HL-60 (cell line): Measurements from ENCODE around the gene GFPT2.

Experiments used
- DNase-seq, 2 experiments: peaks; one replicate each; pipeline ENCODE4 v3.0.0-alpha.2; 2010 to 2020; ENCODE audit warnings: low read depth in 1 of 2, low spot score in 1 of 2
- H3K27ac ChIP-seq: fragments of 250-450 bp; sonication (Bioruptor Pico); replicated peaks from 2 replicates; pipeline ENCODE4 v1.5.1; 2020; ENCODE audit warnings: mild to moderate bottlenecking, moderate library complexity
- H3K27me3 ChIP-seq: fragments of 250-450 bp; sonication (Bioruptor Pico); 2 replicates; pipeline ENCODE4 v1.5.1; 2021; ENCODE audit warnings: mild to moderate bottlenecking, moderate library complexity; ENCODE audit not compliant: insufficient read depth, poor library complexity, severe bottlenecking
- H3K4me3 ChIP-seq: replicated peaks from 2 replicates; pipeline ENCODE4 v1.5.1; 2011; ENCODE audit warnings: mild to moderate bottlenecking, control low read depth, low read length; ENCODE audit not compliant: insufficient read depth
- GABPA ChIP-seq: IDR thresholded peaks from 2 replicates; pipeline ENCODE4 v1.6.1; 2012; ENCODE audit warnings: low read depth
- POLR2AphosphoS5 ChIP-seq: IDR thresholded peaks from 2 replicates; pipeline ENCODE4 v1.6.1; 2012; ENCODE audit warnings: low read depth
- REST ChIP-seq: IDR thresholded peaks from 2 replicates; pipeline ENCODE4 v1.6.1; 2012; ENCODE audit warnings: low read depth; ENCODE audit not compliant: insufficient replicate concordance
- SPI1 ChIP-seq: IDR thresholded peaks from 2 replicates; pipeline ENCODE4 v1.6.1; 2012; ENCODE audit warnings: low read depth, mild to moderate bottlenecking, borderline replicate concordance
- TF ChIP-seq, protein P1 (sequence below): IDR thresholded peaks from one replicate; pipeline ENCODE4 v1.5.1; 2011; ENCODE audit warnings: low read length, control low read depth, inconsistent platforms; ENCODE audit not compliant: insufficient read depth

The GFPT2 gene

GRCh38 chr5:180330810-180331646, 22.1 kb downstream of the GFPT2 start:
- H3K27ac ChIP-seq, result no peak overlapping the region
- H3K4me3 ChIP-seq, result no peak overlapping the region
- TF ChIP-seq REST (no peak), SPI1 (no peak), POLR2AphosphoS5 (no peak), GABPA (no peak)
- TF ChIP-seq, protein P1, sequence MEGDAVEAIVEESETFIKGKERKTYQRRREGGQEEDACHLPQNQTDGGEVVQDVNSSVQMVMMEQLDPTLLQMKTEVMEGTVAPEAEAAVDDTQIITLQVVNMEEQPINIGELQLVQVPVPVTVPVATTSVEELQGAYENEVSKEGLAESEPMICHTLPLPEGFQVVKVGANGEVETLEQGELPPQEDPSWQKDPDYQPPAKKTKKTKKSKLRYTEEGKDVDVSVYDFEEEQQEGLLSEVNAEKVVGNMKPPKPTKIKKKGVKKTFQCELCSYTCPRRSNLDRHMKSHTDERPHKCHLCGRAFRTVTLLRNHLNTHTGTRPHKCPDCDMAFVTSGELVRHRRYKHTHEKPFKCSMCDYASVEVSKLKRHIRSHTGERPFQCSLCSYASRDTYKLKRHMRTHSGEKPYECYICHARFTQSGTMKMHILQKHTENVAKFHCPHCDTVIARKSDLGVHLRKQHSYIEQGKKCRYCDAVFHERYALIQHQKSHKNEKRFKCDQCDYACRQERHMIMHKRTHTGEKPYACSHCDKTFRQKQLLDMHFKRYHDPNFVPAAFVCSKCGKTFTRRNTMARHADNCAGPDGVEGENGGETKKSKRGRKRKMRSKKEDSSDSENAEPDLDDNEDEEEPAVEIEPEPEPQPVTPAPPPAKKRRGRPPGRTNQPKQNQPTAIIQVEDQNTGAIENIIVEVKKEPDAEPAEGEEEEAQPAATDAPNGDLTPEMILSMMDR, result no peak
- no peak for DNase-seq
- no peaks in the 10 kb centered on the region for H3K27me3 ChIP-seq

DNA sequence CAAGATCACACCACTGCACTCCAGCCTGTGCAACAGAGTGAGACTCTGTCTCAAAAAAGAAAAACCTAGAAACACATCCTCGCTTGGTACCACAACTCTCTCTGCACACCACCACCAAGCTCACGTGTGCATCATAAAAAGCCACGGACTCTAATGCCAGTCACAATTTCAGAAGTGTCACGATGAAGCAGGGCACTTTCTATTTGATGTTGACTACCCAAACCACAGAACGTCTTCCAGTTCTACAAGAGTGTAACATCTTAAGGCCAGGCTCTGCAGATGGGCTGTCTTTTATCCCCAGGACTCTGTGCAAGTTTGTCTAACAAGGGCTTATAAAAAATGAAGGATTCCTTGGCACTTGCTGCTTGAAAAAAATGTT, 22.9 kb downstream of the GFPT2 start:
- DNase-seq, result no peak
- H3K27ac ChIP-seq, result no peak overlapping the region
- no peaks in the 10 kb centered on the region for H3K27me3 ChIP-seq
- TF ChIP-seq POLR2AphosphoS5 (no peak), REST (no peak), GABPA (no peak), SPI1 (no peak)
- TF ChIP-seq, protein P1, result no peak
- H3K4me3 ChIP-seq, result no peak overlapping the region

DNA sequence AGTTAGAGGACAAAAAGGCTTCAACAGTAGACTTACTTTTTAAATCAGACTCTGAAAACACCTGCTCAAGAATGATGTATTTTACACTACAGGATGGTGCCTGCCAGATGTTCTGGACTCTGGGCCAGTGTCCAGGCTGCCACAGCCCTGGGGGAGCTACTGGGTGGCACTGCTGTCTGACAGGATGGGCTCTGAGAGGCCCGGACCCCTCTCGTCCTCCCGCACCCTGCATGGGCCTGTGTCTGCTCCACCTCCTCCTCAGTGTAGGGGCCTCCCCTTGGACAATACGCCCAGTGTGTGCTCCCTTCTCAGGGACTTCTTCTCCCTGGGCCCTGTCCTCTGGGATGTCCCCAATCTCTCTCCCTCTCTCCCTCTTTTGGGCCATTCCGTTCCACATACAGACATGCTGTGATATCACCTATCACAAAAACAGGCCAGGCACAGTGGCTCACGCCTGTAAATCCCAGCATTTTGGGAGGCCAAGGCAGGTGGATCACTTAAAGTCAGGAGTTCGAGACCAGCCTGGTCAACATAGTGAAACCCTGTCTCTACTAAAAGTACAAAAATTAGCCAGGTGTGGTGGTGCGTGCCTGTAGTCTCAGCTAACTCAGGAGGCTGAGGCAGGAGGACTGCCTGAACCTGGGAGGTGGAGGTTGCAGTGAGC, 23.4 kb downstream of the GFPT2 start:
- DNase-seq, result no peak
- Histone ChIP-seq H3K27ac (no peak overlapping the region), H3K4me3 (no peak overlapping the region), H3K27me3 (no peaks in the 10 kb centered on the region)
- TF ChIP-seq, protein P1, result no peak
- no peak for TF ChIP-seq GABPA
- TF ChIP-seq POLR2AphosphoS5, result no peak
- TF ChIP-seq REST, result no peak
- TF ChIP-seq SPI1, result no peak
